ENCODE measurements around the gene GLRX5. TPM values are rescaled to one million over a fixed set of nuclear protein-coding genes. Genes with fewer than 3 reads are reported as not detected.

Gene GLRX5
- total and polyA plus RNA-seq, 2 donors from 2014 or later, result 46.7 to 124 TPM

- H3K4me3 ChIP-seq (ENCODE audit: low read length in 3 of 3), result peak within 1 kb of the TSS; percentile 24 to 73 (median 71)
- TF ChIP-seq, protein P1, sequence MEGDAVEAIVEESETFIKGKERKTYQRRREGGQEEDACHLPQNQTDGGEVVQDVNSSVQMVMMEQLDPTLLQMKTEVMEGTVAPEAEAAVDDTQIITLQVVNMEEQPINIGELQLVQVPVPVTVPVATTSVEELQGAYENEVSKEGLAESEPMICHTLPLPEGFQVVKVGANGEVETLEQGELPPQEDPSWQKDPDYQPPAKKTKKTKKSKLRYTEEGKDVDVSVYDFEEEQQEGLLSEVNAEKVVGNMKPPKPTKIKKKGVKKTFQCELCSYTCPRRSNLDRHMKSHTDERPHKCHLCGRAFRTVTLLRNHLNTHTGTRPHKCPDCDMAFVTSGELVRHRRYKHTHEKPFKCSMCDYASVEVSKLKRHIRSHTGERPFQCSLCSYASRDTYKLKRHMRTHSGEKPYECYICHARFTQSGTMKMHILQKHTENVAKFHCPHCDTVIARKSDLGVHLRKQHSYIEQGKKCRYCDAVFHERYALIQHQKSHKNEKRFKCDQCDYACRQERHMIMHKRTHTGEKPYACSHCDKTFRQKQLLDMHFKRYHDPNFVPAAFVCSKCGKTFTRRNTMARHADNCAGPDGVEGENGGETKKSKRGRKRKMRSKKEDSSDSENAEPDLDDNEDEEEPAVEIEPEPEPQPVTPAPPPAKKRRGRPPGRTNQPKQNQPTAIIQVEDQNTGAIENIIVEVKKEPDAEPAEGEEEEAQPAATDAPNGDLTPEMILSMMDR (IDR thresholded peaks at IDR 0.05; ENCODE audit: borderline replicate concordance, extremely low read depth, insufficient read depth), result no peak
- H3K9me3 ChIP-seq (ENCODE audit: control insufficient read depth in 2 of 3, insufficient read depth in 1 of 3, low read length in 3 of 3), result no peaks in the 10 kb centered on the region
- peaks cover 0 to 19% (median 3%) of the 10 kb centered on the region in 3 donors for H3K4me1 ChIP-seq (ENCODE audit: control insufficient read depth in 2 of 3, insufficient read depth in 2 of 3, low read depth in 1 of 3, low read length in 3 of 3)
- H3K9ac ChIP-seq (ENCODE audit: low read length in 3 of 3), result peak within 1 kb of the TSS in 2 of 3 donors; percentile 4 to 19
- FAIRE-seq, result no peak
- H3K36me3 ChIP-seq (ENCODE audit: control insufficient read depth in 2 of 3, insufficient read depth in 3 of 3, low read length in 3 of 3), result no peaks in the 10 kb centered on the region
- DNase-seq, result peak in 4 of 5 donors; percentile 26 to 82 (median 64)
- intact Hi-C loops (cut with DNase I), result no loop called here
- H3K27me3 ChIP-seq (ENCODE audit: control insufficient read depth, insufficient read depth, low read length), result peaks cover 3% of the 10 kb centered on the region
- peak within 1 kb of the TSS; percentile 32 to 54 for H3K27ac ChIP-seq (ENCODE audit: low read depth in 2 of 2, low read length in 2 of 2)
Measured at GRCh38 chr14:95516554-95517181, 18.2 kb upstream of the GLRX5 start, which contains the start of gene SYNE3. TSS of gene SYNE3 (minus strand) at chr14:95516650. CDS start at chr14:95475821, 40,829 bp downstream.

- no peaks in the 10 kb centered on the region for H3K36me3 ChIP-seq (ENCODE audit: control insufficient read depth in 2 of 3, insufficient read depth in 3 of 3, low read length in 3 of 3)
- FAIRE-seq, result no peak
- intact Hi-C loops (cut with DNase I), result no loop called here
- no peak overlapping the region for H3K27ac ChIP-seq (ENCODE audit: low read depth in 2 of 2, low read length in 2 of 2)
- H3K9me3 ChIP-seq (ENCODE audit: control insufficient read depth in 2 of 3, insufficient read depth in 1 of 3, low read length in 3 of 3), result no peaks in the 10 kb centered on the region
- TF ChIP-seq, protein P1 (IDR thresholded peaks at IDR 0.05; ENCODE audit: borderline replicate concordance, extremely low read depth, insufficient read depth), result no peak
- peak in 1 of 5 donors; percentile 11 for DNase-seq
- peaks cover 0 to 19% (median 3%) of the 10 kb centered on the region in 3 donors for H3K4me1 ChIP-seq (ENCODE audit: control insufficient read depth in 2 of 3, insufficient read depth in 2 of 3, low read depth in 1 of 3, low read length in 3 of 3)
- H3K4me3 ChIP-seq (ENCODE audit: low read length in 3 of 3), result no peak overlapping the region
- no peak overlapping the region for H3K9ac ChIP-seq (ENCODE audit: low read length in 3 of 3)
- peaks cover 3% of the 10 kb centered on the region for H3K27me3 ChIP-seq (ENCODE audit: control insufficient read depth, insufficient read depth, low read length)
Measured at GRCh38 chr14:95518045-95518751, 16.7 kb upstream of the GLRX5 start.

- H3K27me3 ChIP-seq (ENCODE audit: control insufficient read depth, insufficient read depth, low read length), result peaks cover 3% of the 10 kb centered on the region
- H3K4me3 ChIP-seq (ENCODE audit: low read length in 3 of 3), result no peak overlapping the region
- H3K36me3 ChIP-seq (ENCODE audit: control insufficient read depth in 2 of 3, insufficient read depth in 3 of 3, low read length in 3 of 3), result no peaks in the 10 kb centered on the region
- H3K27ac ChIP-seq (ENCODE audit: low read depth in 2 of 2, low read length in 2 of 2), result no peak overlapping the region
- DNase-seq (peak in 2 of 5 donors; percentile 20 to 80), FAIRE-seq (no peak)
- H3K9ac ChIP-seq (ENCODE audit: low read length in 3 of 3), result no peak overlapping the region
- H3K9me3 ChIP-seq (ENCODE audit: control insufficient read depth in 2 of 3, insufficient read depth in 1 of 3, low read length in 3 of 3), result no peaks in the 10 kb centered on the region
- TF ChIP-seq, protein P1 (IDR thresholded peaks at IDR 0.05; ENCODE audit: borderline replicate concordance, extremely low read depth, insufficient read depth), result no peak
- intact Hi-C loops (cut with DNase I), result no loop called here
- peaks cover 0 to 24% (median 10%) of the 10 kb centered on the region in 3 donors for H3K4me1 ChIP-seq (ENCODE audit: control insufficient read depth in 2 of 3, insufficient read depth in 2 of 3, low read depth in 1 of 3, low read length in 3 of 3)
Measured at GRCh38 chr14:95519699-95520098, 15.2 kb upstream of the GLRX5 start.

Data from kidney (tissue), 14 donors.